DMS153 treated with DMSO at 0.1 percent for 48 hours (cell line): Measurements from ENCODE around the gene DLX2.
"Not testable (repeated sequence)": the region's sequence is repeated elsewhere in the genome, so short reads cannot be mapped to it uniquely, and the experiment has no call there.

Experiments
- DNase-seq: peaks from one replicate; lab custom pipeline; 2025; ENCODE audit not compliant: unreplicated experiment; lab: John Stamatoyannopoulos, UW

The DLX2 gene

GRCh38 chr2:172102391-172103359 is at the start of gene DLX2:
TSS of gene DLX2 (minus strand) at chr2:172102900. CDS start at chr2:172102538, 362 bp downstream.
- DNase-seq: peak; percentile 71

GRCh38 chr2:172147944-172148650 is 45.4 kb upstream of the DLX2 start:
- DNase-seq: no peak

- no peak for DNase-seq
Observed at GRCh38 chr2:172143817-172144216, 41.1 kb upstream of the DLX2 start.

- DNase-seq: not testable (repeated sequence)
Observed at GRCh38 chr2:172138727-172139126, 36.0 kb upstream of the DLX2 start.

GRCh38 chr2:172137943-172138342 is 35.2 kb upstream of the DLX2 start:
- no peak for DNase-seq

GRCh38 chr2:172137109-172137508 is 34.4 kb upstream of the DLX2 start:
- DNase-seq: no peak

GRCh38 chr2:172135446-172135845 is 32.7 kb upstream of the DLX2 start:
- no peak for DNase-seq

GRCh38 chr2:172134270-172134669 is 31.6 kb upstream of the DLX2 start:
- DNase-seq: no peak

GRCh38 chr2:172131713-172132555 is 29.2 kb upstream of the DLX2 start:
- DNase-seq: no peak

GRCh38 chr2:172129404-172129803 is 26.7 kb upstream of the DLX2 start:
- no peak for DNase-seq

GRCh38 chr2:172128484-172128883 is 25.8 kb upstream of the DLX2 start:
- no peak for DNase-seq

GRCh38 chr2:172120118-172120517 is 17.4 kb upstream of the DLX2 start:
- no peak for DNase-seq

- DNase-seq: no peak
Observed at GRCh38 chr2:172119089-172119488, 16.4 kb upstream of the DLX2 start.

GRCh38 chr2:172116107-172116506 is 13.4 kb upstream of the DLX2 start:
- no peak for DNase-seq

- DNase-seq: no peak
Observed at GRCh38 chr2:172114579-172114978, 11.9 kb upstream of the DLX2 start.

- not testable (repeated sequence) for DNase-seq
Observed at GRCh38 chr2:172114176-172114575, 11.5 kb upstream of the DLX2 start.

- no peak for DNase-seq
Observed at GRCh38 chr2:172113617-172114016, 10.9 kb upstream of the DLX2 start.

GRCh38 chr2:172109988-172110811 is 7.5 kb upstream of the DLX2 start:
- no peak for DNase-seq

GRCh38 chr2:172109256-172109987 is 6.7 kb upstream of the DLX2 start:
- no peak for DNase-seq

- no peak for DNase-seq
Observed at GRCh38 chr2:172108587-172108930, 5.9 kb upstream of the DLX2 start.
